ENCODE measurements around the gene AP1S3. TPM values are rescaled to one million over a fixed set of nuclear protein-coding genes. Genes with fewer than 3 reads are reported as not detected.

The AP1S3 gene
- total and polyA plus RNA-seq, 2 of the 4 experiments (the other 2 are of a cell fraction): 2.5 to 4.1 TPM

DNA sequence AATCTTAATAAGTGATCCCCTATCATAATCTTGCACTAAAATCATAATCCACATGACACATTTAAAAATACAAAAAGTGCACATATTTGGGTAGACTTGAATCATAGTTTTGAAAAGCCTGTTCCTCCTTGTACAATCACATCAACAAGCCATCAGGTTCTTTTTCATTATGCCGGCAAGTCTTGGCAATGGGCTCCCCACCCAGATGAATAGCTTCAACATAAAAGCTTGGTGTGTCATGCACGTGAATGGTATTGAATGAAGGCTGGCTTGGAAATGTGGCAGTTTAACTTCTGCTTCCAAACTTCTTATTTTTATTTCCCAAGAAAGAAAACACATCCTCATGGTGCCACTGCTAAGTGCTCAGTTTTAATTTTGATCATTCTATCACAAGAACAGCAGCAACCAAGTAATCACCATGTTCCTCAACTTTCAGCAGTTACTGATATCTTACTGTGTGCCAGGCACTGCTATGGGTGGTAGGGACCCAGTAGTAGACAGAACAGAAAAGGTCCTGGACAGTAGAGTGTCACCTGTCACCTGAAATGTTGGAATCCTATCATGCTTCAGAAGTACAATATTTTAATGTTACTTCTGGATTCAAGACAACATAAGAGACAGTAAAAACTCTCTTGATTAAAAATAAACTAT lies 89.9 kb downstream of the AP1S3 start:
- no CpG with 5 or more reads among the region's 2 CpGs for WGBS, 2 experiments (ENCODE audit: extremely low coverage in 2 of 2, insufficient read length in 1 of 2)
- ChIA-PET POLR2A (ENCODE audit: unreplicated experiment) (no interaction called here), CTCF (no interaction called here)
- Histone ChIP-seq H3K4me1 (ENCODE audit: control insufficient read depth, insufficient read depth, low read length) (peaks cover 4% of the 10 kb centered on the region), H3K23ac (ENCODE audit: low read depth, low read length) (no peak overlapping the region), H3K56ac (ENCODE audit: extremely low read depth, insufficient read depth, low read length) (no peak overlapping the region), H3K36me3 (ENCODE audit: control insufficient read depth, insufficient read depth, low read length) (no peaks in the 10 kb centered on the region), H2AK9ac (replicated peaks; ENCODE audit: low read depth, low read length, poor library complexity) (no peak overlapping the region), H2BK20ac (ENCODE audit: low read depth, low read length) (no peak overlapping the region), H3K4ac (ENCODE audit: low read depth, low read length) (no peak overlapping the region), H3K9ac (ENCODE audit: low read depth, low read length) (no peak overlapping the region), H3K9me1 (ENCODE audit: insufficient read depth, low read length) (no peaks in the 10 kb centered on the region; the same call in 1 of the 2 replicates), H2BK15ac (ENCODE audit: low read depth, low read length) (no peak overlapping the region), H4K20me1 (ENCODE audit: insufficient read depth, low read length) (no peaks in the 10 kb centered on the region), H3K18ac (ENCODE audit: low read depth, low read length) (no peak overlapping the region), H3K9me3 (ENCODE audit: control insufficient read depth, insufficient read depth, low read length) (no peaks in the 10 kb centered on the region), H2AFZ (replicated peaks; ENCODE audit: low read length, poor library complexity) (no peak overlapping the region), H3K79me1 (ENCODE audit: low read depth in 1 of 2, low read length in 2 of 2) (no peaks in the 10 kb centered on the region), H2BK120ac (ENCODE audit: low read depth, low read length) (no peak overlapping the region), H3K4me2 (ENCODE audit: low read depth, low read length) (no peak overlapping the region), H3K4me3 (ENCODE audit: insufficient read depth, low read depth, low read length) (no peak overlapping the region), H3K27me3 (ENCODE audit: control insufficient read depth, insufficient read depth, low read length) (no peaks in the 10 kb centered on the region), H3K14ac (replicated peaks; ENCODE audit: low read depth, low read length) (no peak overlapping the region), H4K8ac (ENCODE audit: low read depth in 2 of 2, low read length in 2 of 2) (no peak overlapping the region), H4K5ac (ENCODE audit: low read depth, low read length) (no peak overlapping the region), H2BK5ac (ENCODE audit: low read depth, low read length, poor library complexity, severe bottlenecking) (no peak overlapping the region), H3K27ac (ENCODE audit: insufficient read depth, low read length) (no peak overlapping the region), H2AK5ac (ENCODE audit: low read depth, low read length) (no peak overlapping the region), H4K91ac (ENCODE audit: insufficient read depth, low read depth, low read length) (no peak overlapping the region)
- intact Hi-C loops (cut with micrococcal nuclease) (no loop called here), in situ Hi-C loops (cut with MboI; ENCODE audit: low sequenced_read_pairs) (no loop called here), dilution Hi-C loops (cut with HindIII; ENCODE audit: low sequenced_read_pairs, unreplicated experiment) (no loop called here)
- no peak for TF ChIP-seq POLR2A (IDR thresholded peaks at IDR 0.05; ENCODE audit: low read depth, low read length)
- BruUV-seq (replicated peaks): no TSS peak
- no peak for ATAC-seq (ENCODE audit: low read depth)
- no peak for DNase-seq

All from IMR-90 (cell line).